PC-3 (cell line): ENCODE data around the gene LDOC1. TPM values are rescaled to one million over a fixed set of nuclear protein-coding genes. Genes with fewer than 3 reads are reported as not detected.

Experiments used
- ATAC-seq: fragments of 200-7000 bp; cut with Tn5 transposase; 2 replicates; pipeline ENCODE4 v1.9.1; 2020; ENCODE audit warnings: mild to moderate bottlenecking, moderate library complexity
- BruUV-seq: library from RNA; stranded (reverse); fragments of 400-500 nt; replicated peaks from 2 replicates; lab custom pipeline; 2021; lab: Mats Ljungman, UMichigan
- CTCF ChIA-PET: fragments of 300-600 bp; sonication (Branson Sonifier 250); formaldehyde crosslinking; loops from one replicate; lab custom pipeline; 2022; ENCODE audit warnings: antibody characterized with exemption; lab: Charles Lee
- POLR2A ChIA-PET: fragments of 300-600 bp; sonication (Branson Sonifier 250); formaldehyde crosslinking; loops from one replicate; lab custom pipeline; 2022; ENCODE audit warnings: antibody characterized with exemption; ENCODE audit not compliant: unreplicated experiment; lab: Charles Lee
- DNase-seq: peaks from one replicate; pipeline ENCODE4 v3.0.0-alpha.2; 2015
- H2AFZ ChIP-seq: fragments of 300-600 bp; sonication (generic); 2 replicates; pipeline ENCODE4 v1.6.0; 2016; ENCODE audit warnings: antibody characterized with exemption, low read length
- H3F3A ChIP-seq: fragments of 300-600 bp; sonication (generic); one replicate; pipeline ENCODE4 v1.6.0; 2017; ENCODE audit warnings: antibody characterized with exemption, low read length, control low read depth, mild to moderate bottlenecking; ENCODE audit not compliant: unreplicated experiment
- H3K27ac ChIP-seq: fragments of 300-600 bp; sonication (generic); 2 replicates; pipeline ENCODE4 v1.5.1; 2016; ENCODE audit warnings: mild to moderate bottlenecking, low read length
- H3K27me3 ChIP-seq: fragments of 300-600 bp; sonication (generic); 2 replicates; pipeline ENCODE4 v1.6.1; 2016; ENCODE audit warnings: low read length, mixed read lengths
- H3K36me3 ChIP-seq: fragments of 300-600 bp; sonication (generic); 2 replicates; pipeline ENCODE4 v1.6.1; 2016; ENCODE audit warnings: low read depth, mixed run types, low read length, mixed read lengths
- H3K4me1 ChIP-seq: fragments of 300-600 bp; sonication (generic); 2 replicates; pipeline ENCODE4 v1.5.1; 2016; ENCODE audit warnings: low read length; ENCODE audit not compliant: insufficient read depth
- H3K4me2 ChIP-seq: fragments of 300-600 bp; sonication (generic); 2 replicates; pipeline ENCODE4 v1.6.0; 2016; ENCODE audit warnings: low read length
- H3K4me3 ChIP-seq: fragments of 300-600 bp; sonication (generic); 2 replicates; pipeline ENCODE4 v1.5.1; 2016; ENCODE audit warnings: mild to moderate bottlenecking, low read length, mixed read lengths
- H3K79me2 ChIP-seq: fragments of 300-600 bp; sonication (generic); 2 replicates; pipeline ENCODE4 v1.6.1; 2017; ENCODE audit warnings: low read length, mixed read lengths
- H3K9ac ChIP-seq: fragments of 300-600 bp; sonication (generic); 2 replicates; pipeline ENCODE4 v1.6.0; 2016; ENCODE audit warnings: mild to moderate bottlenecking, low read length
- H3K9me2 ChIP-seq: fragments of 300-600 bp; sonication (generic); replicated peaks from 2 replicates; pipeline ENCODE4 v1.6.1; 2016; ENCODE audit warnings: mixed run types, low read length, mixed read lengths
- H3K9me3 ChIP-seq: fragments of 300-600 bp; sonication (generic); 2 replicates; pipeline ENCODE4 v1.6.1; 2016; ENCODE audit warnings: low read length, mixed read lengths
- H4K20me1 ChIP-seq: fragments of 300-600 bp; sonication (generic); 2 replicates; pipeline ENCODE4 v1.6.1; 2016; ENCODE audit warnings: low read length, mixed read lengths
- CTCF ChIP-seq: fragments of 300-600 bp; sonication (generic); conservative IDR thresholded peaks from 2 replicates; pipeline ENCODE4 v1.5.1; 2017; ENCODE audit warnings: antibody characterized with exemption, low read depth, mild to moderate bottlenecking, low read length
- EZH2 ChIP-seq: fragments of 300-600 bp; sonication (generic); IDR thresholded peaks from one replicate; pipeline ENCODE4 v1.6.1; 2017; ENCODE audit warnings: antibody characterized with exemption, mild to moderate bottlenecking, low read length; ENCODE audit not compliant: unreplicated experiment
- EZH2phosphoT487 ChIP-seq: fragments of 300-600 bp; sonication (generic); IDR thresholded peaks from 2 replicates; pipeline ENCODE4 v1.6.1; 2018; ENCODE audit warnings: mild to moderate bottlenecking, antibody characterized with exemption, low read length, borderline replicate concordance
- intact Hi-C: fragments of 100-400 bp; cut with micrococcal nuclease; formaldehyde crosslinking; loops from 2 replicates; pipeline ENCODE4 v1.9.0; 2023
- total RNA-seq: library from RNA; depleted of rRNA; stranded (reverse); fragments of >200 nt; gene quantifications from 2 replicates; pipeline ENCODE4 v1.2.3, GENCODE V29; 2014

Gene LDOC1
- total RNA-seq, 1 experiment from 2014 or later: 40.6 TPM

DNA sequence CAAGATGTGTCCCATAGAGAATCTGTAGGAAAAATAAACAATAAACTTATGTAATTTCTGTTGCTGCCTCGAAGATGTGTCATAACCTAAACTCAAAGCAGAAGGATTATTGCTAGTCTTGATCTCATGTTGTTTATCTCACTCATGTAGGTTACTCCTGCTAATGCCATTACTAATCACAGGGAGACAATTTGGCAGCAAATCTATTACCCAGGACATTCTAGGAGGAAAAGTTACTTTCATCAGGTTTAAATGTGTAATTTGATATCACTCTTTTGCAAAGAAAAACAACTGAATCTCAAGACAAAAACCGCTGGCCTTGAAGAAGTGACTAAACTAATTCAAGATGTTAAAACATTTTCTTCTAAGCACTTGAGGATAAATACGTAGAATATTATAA is 34.0 kb downstream of the LDOC1 start:
- Histone ChIP-seq H3K4me1 (no peaks in the 10 kb centered on the region), H3K27ac (no peak overlapping the region), H3K36me3 (no peaks in the 10 kb centered on the region), H3K4me3 (no peak overlapping the region), H3K9me2 (no peaks in the 10 kb centered on the region), H3F3A (no peaks in the 10 kb centered on the region), H3K79me2 (no peaks in the 10 kb centered on the region), H3K9ac (no peak overlapping the region), H3K9me3 (no peaks in the 10 kb centered on the region), H3K4me2 (no peak overlapping the region), H3K27me3 (no peaks in the 10 kb centered on the region), H4K20me1 (no peaks in the 10 kb centered on the region), H2AFZ (no peak overlapping the region)
- BruUV-seq: no TSS peak
- DNase-seq (no peak), ATAC-seq (no peak)
- TF ChIP-seq EZH2phosphoT487 (no peak), EZH2 (no peak), CTCF (no peak)
- ChIA-PET POLR2A (no interaction called here), CTCF (no interaction called here)
- intact Hi-C loops: no loop called here

DNA sequence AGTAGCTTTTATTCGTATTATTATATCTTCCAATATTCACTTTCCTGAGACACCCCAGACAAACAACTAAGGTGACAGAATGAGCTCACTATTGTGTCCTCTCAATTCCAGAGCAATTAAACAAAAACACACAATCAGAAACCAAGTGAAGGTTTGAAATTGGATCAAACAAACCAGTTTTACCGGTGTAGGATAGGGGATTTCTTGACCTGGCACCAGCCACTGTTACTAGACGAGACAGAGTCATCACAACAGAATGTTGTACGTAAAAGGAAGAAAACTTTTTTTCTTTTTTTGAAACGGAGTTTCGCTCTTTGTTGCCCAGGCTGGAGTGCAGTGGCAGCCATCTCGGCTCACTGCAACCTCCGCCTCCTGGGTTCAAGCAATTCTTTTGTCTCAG is 43.7 kb downstream of the LDOC1 start:
- H2AFZ ChIP-seq: no peak overlapping the region
- H3K4me2 ChIP-seq: peak overlapping the region; percentile 40
- ChIA-PET POLR2A (no interaction called here), CTCF (no interaction called here)
- DNase-seq (peak; percentile 87), ATAC-seq (peak; percentile 68)
- no peaks in the 10 kb centered on the region for H3K36me3 ChIP-seq
- H3K9me3 ChIP-seq: no peaks in the 10 kb centered on the region
- H4K20me1 ChIP-seq: no peaks in the 10 kb centered on the region
- H3K9me2 ChIP-seq: no peaks in the 10 kb centered on the region
- peak overlapping the region; percentile 3; the same call in 1 of the 2 replicates for H3K4me3 ChIP-seq
- no peaks in the 10 kb centered on the region for H3K27me3 ChIP-seq
- peak overlapping the region; percentile 50; the same call in 1 of the 2 replicates for H3K9ac ChIP-seq
- H3K27ac ChIP-seq: peak overlapping the region; percentile 87
- H3F3A ChIP-seq: no peaks in the 10 kb centered on the region
- H3K4me1 ChIP-seq: peaks cover 15% of the 10 kb centered on the region; the same call in 1 of the 2 replicates
- intact Hi-C loops: no loop called here
- BruUV-seq: no TSS peak
- no peak for TF ChIP-seq EZH2
- no peak for TF ChIP-seq EZH2phosphoT487
- TF ChIP-seq CTCF: no peak
- no peaks in the 10 kb centered on the region for H3K79me2 ChIP-seq

GRCh38 chrX:141127146-141127545 is 49.8 kb downstream of the LDOC1 start:
- Histone ChIP-seq H3K79me2 (no peaks in the 10 kb centered on the region), H3K9ac (no peak overlapping the region), H3K27me3 (no peaks in the 10 kb centered on the region), H3K4me2 (no peak overlapping the region), H2AFZ (no peak overlapping the region), H3K27ac (no peak overlapping the region), H3K9me3 (no peaks in the 10 kb centered on the region), H3K36me3 (no peaks in the 10 kb centered on the region), H3K9me2 (no peaks in the 10 kb centered on the region), H3K4me3 (no peak overlapping the region), H4K20me1 (no peaks in the 10 kb centered on the region), H3K4me1 (no peaks in the 10 kb centered on the region), H3F3A (no peaks in the 10 kb centered on the region)
- ChIA-PET POLR2A (no interaction called here), CTCF (no interaction called here)
- no TSS peak for BruUV-seq
- no peak for TF ChIP-seq EZH2phosphoT487
- TF ChIP-seq EZH2: no peak
- no peak for TF ChIP-seq CTCF
- intact Hi-C loops: no loop called here
- DNase-seq (no peak), ATAC-seq (no peak)
